HepG2 (cell line): Measurements from ENCODE around the gene FAM131C. TPM values are rescaled to one million over a fixed set of nuclear protein-coding genes. Genes with fewer than 3 reads are reported as not detected.

ENCODE experiments used
- ATAC-seq: fragments of 200-7000 bp; cut with Tn5 transposase; 3 replicates; pipeline ENCODE4 v1.9.1; 2020; ENCODE audit warnings: mild to moderate bottlenecking, moderate library complexity
- BruUV-seq: library from RNA; stranded (reverse); fragments of 400-500 nt; replicated peaks from 2 replicates; lab custom pipeline; 2021; lab: Mats Ljungman, UMichigan
- CTCF ChIA-PET: fragments of 300-600 bp; formaldehyde crosslinking; extraction: SDS; loops from one replicate; lab custom pipeline; 2021; ENCODE audit warnings: low total read pairs, inconsistent platforms, low intra/inter-chr PET ratio; lab: Yijun Ruan, JAX
- POLR2A ChIA-PET: fragments of 350-600 bp; sonication (Branson Sonifier 250); formaldehyde crosslinking; loops from one replicate; lab custom pipeline; 2020; ENCODE audit warnings: antibody characterized with exemption, inconsistent platforms; lab: Yijun Ruan, JAX
- DNase-seq: peaks from one replicate; pipeline ENCODE4 v3.0.0-alpha.2; 2015; ENCODE audit warnings: low spot score
- FAIRE-seq: peaks from 3 replicates; lab custom pipeline; 2011; peaks lifted over from hg19 to GRCh38; lab: Jason Lieb, UNC
- H2AFZ ChIP-seq: one replicate; pipeline ENCODE4 v1.6.1; 2011; ENCODE audit warnings: low read length, inconsistent platforms
- H3K27ac ChIP-seq: fragments of 300-600 bp; 3 replicates; pipeline ENCODE4 v1.8.0; 2011; ENCODE audit warnings: mixed run types, mild to moderate bottlenecking, mixed read lengths, low read length, inconsistent platforms; ENCODE audit not compliant: insufficient read depth; ENCODE audit errors: extremely low read length
- H3K27me3 ChIP-seq, 2 experiments: fragments of 200-600 bp in 1 of 2; 2 replicates in 1 of 2; 3 replicates in 1 of 2; pipeline versions ENCODE4 v1.6.0 to v1.8.0; 2011; ENCODE audit warnings: low read length in 2 of 2, mild to moderate bottlenecking in 2 of 2, moderate library complexity in 2 of 2, inconsistent platforms in 1 of 2; ENCODE audit not compliant: insufficient read depth in 2 of 2, control insufficient read depth in 1 of 2
- H3K36me3 ChIP-seq, 2 experiments: fragments of 200-600 bp in 1 of 2; replicated peaks in 1 of 2; 2 replicates in 1 of 2; 3 replicates in 1 of 2; pipeline versions ENCODE4 v1.5.1 to v1.8.0; 2011; ENCODE audit warnings: low read length in 2 of 2, inconsistent platforms in 1 of 2; ENCODE audit not compliant: insufficient read depth in 2 of 2, control insufficient read depth in 1 of 2
- H3K4me1 ChIP-seq: 2 replicates; pipeline ENCODE4 v1.5.1; 2012; ENCODE audit warnings: low read length, inconsistent platforms; ENCODE audit not compliant: insufficient read depth
- H3K4me2 ChIP-seq: 2 replicates; pipeline ENCODE4 v1.6.0; 2011; ENCODE audit warnings: low read depth, low read length, inconsistent platforms
- H3K4me3 ChIP-seq, 3 experiments: fragments of 200-600 bp in 1 of 3; sonication (generic), shearing (Covaris generic) in 1 of 3; replicated peaks in 1 of 3; 2 replicates each; pipeline ENCODE4 v1.5.1; 2011 to 2016; ENCODE audit warnings: low read length in 3 of 3, inconsistent platforms in 2 of 3, low read depth in 2 of 3, mild to moderate bottlenecking in 2 of 3, control low read depth in 1 of 3, mixed read lengths in 1 of 3; ENCODE audit not compliant: insufficient read depth in 1 of 3
- H3K79me2 ChIP-seq: one replicate; pipeline ENCODE4 v1.6.1; 2011; ENCODE audit warnings: low read length, inconsistent platforms; ENCODE audit not compliant: insufficient read depth
- H3K9ac ChIP-seq: 2 replicates; pipeline ENCODE4 v1.6.0; 2011; ENCODE audit warnings: mild to moderate bottlenecking, low read depth, low read length, inconsistent platforms; ENCODE audit not compliant: insufficient read depth
- H3K9me3 ChIP-seq: 2 replicates; pipeline ENCODE4 v1.5.1; 2012; ENCODE audit warnings: mild to moderate bottlenecking, low read length
- H4K20me1 ChIP-seq: 2 replicates; pipeline ENCODE4 v1.6.0; 2011; ENCODE audit warnings: inconsistent platforms, mild to moderate bottlenecking, low read length, moderate library complexity; ENCODE audit not compliant: insufficient read depth
- CTCF ChIP-seq: sonication (generic); formaldehyde crosslinking; IDR thresholded peaks from 2 replicates; pipeline ENCODE4 v1.5.0; 2020; ENCODE audit warnings: mild to moderate bottlenecking, missing genetic modification reagents, moderate library complexity
- SSRP1 ChIP-seq: IDR thresholded peaks from 2 replicates; pipeline ENCODE4 v1.6.1; 2016; ENCODE audit warnings: control low read depth
- STAG1 ChIP-seq: sonication (generic); formaldehyde crosslinking; IDR thresholded peaks from 2 replicates; pipeline ENCODE4 v1.4.0; 2020; ENCODE audit warnings: missing genetic modification reagents
- ZNF124 ChIP-seq: sonication (generic); formaldehyde crosslinking; IDR thresholded peaks from 2 replicates; pipeline ENCODE4 v1.4.0; 2020; ENCODE audit warnings: missing genetic modification reagents
- ZNF687 ChIP-seq: sonication (generic); formaldehyde crosslinking; IDR thresholded peaks from 2 replicates; pipeline ENCODE4 v1.5.1; 2020; ENCODE audit warnings: mild to moderate bottlenecking, missing genetic modification reagents, moderate library complexity
- WGBS: methylation state at CpG from one replicate; pipeline ENCODE4 v1.1.6; 2017; ENCODE audit warnings: low lambda C conversion rate; 5-methylcytosine and 5-hydroxymethylcytosine counted together
- in situ Hi-C: cut with HindIII; loops from 2 replicates; pipeline ENCODE4 v1.10.0; 2017; ENCODE audit warnings: low pct_unique_long_range_greater_than_20kb; ENCODE audit not compliant: extremely low pct_ligation_motif_present
- intact Hi-C: fragments of 100-400 bp; cut with micrococcal nuclease; formaldehyde crosslinking; loops from one replicate; pipeline ENCODE4 v1.10.0; 2022; ENCODE audit not compliant: unreplicated experiment
- polyA plus RNA-seq, 8 experiments: library from polyadenylated mRNA; depleted of rRNA in 3 of 8; stranded (reverse) in 7 of 8; unstranded in 1 of 8; fragments of >200 nt; fragmentation: Illumina TruSeq in 4 of 8; extraction: Trizol in 4 of 8; gene quantifications; 2 replicates each; pipeline versions ENCODE4 v1.2.1 to v1.2.3, GENCODE V29; 2011 to 2016; ENCODE audit warnings: low read depth in 4 of 8, missing spikeins in 1 of 8, mixed read lengths in 1 of 8; ENCODE audit not compliant: insufficient read depth in 1 of 8
- total RNA-seq, 5 experiments: library from RNA; depleted of rRNA; stranded (reverse); fragments of >200 nt; fragmentation: Illumina TruSeq; extraction: Trizol; gene quantifications; 2 replicates each; pipeline ENCODE4 v1.2.3, GENCODE V29; 2016; ENCODE audit warnings: low read depth in 1 of 5

The FAM131C gene
- total and polyA plus RNA-seq, 2 of the 13 experiments (the other 11 are each of a cell fraction or from before 2014, with no cell fraction given): 0.07 TPM; not detected in 1

- Histone ChIP-seq H4K20me1 (no peaks in the 10 kb centered on the region), H3K9me3 (no peaks in the 10 kb centered on the region), H3K79me2 (no peaks in the 10 kb centered on the region), H3K27ac (no peak overlapping the region), H3K27me3 (peaks cover 12 to 37% of the 10 kb centered on the region in 2 experiments), H3K4me1 (peaks cover 6% of the 10 kb centered on the region), H3K9ac (no peak overlapping the region), H3K4me2 (no peak overlapping the region), H3K4me3 (no peak overlapping the region), H3K36me3 (no peaks in the 10 kb centered on the region), H2AFZ (no peak overlapping the region)
- ChIA-PET POLR2A (no interaction called here), CTCF (interaction anchor here (1.4 kb wide), 1 partner anchor 33 kb away, joined by 4 read pairs; no protein-coding TSS in a partner anchor)
- no CpG with 5 or more reads among the region's 9 CpGs for WGBS
- DNase-seq (no peak), ATAC-seq (peak; percentile 19; the same call in 2 of the 3 replicates), FAIRE-seq (no peak)
- TF ChIP-seq SSRP1 (CRISPR knock-in tag) (no peak), STAG1 (peak; percentile 12; the same call in 1 of the 2 replicates), ZNF124 (CRISPR knock-in tag) (no peak), ZNF687 (CRISPR knock-in tag) (no peak), CTCF (peak; percentile 34; the same call in 1 of the 2 replicates)
- no TSS peak for BruUV-seq
- in situ Hi-C loops: no loop called here
- intact Hi-C loops: no loop called here
Observed at GRCh38 chr1:16042096-16042495, 31.4 kb downstream of the FAM131C start.
